Central memory CD8-positive, alpha-beta T cell (primary cell): ENCODE measurements around the gene PDILT.
"Not testable (repeated sequence)": the region's sequence is repeated elsewhere in the genome, so short reads cannot be mapped to it uniquely, and the experiment has no call there.

ENCODE experiments used
- ATAC-seq: fragments of 150-1000 bp; cut with Tn5 transposase; replicated peaks from 2 replicates; pipeline ENCODE4 v1.10.0; 2022; ENCODE audit warnings: mild to moderate bottlenecking, moderate FRiP score, moderate number of reproducible peaks; ENCODE audit not compliant: poor library complexity, severe bottlenecking; ENCODE audit errors: extremely low read depth
- DNase-seq, 2 donors: peaks; one replicate each; pipeline ENCODE4 v3.0.0; 2021; ENCODE audit warnings: low spot score in 2 of 2
- H3K27ac Mint-ChIP-seq: one replicate; pipeline ENCODE4 v1.8.0; 2022; ENCODE audit warnings: low read depth, mild to moderate bottlenecking, moderate library complexity, mixed read lengths
- H3K27me3 Mint-ChIP-seq: one replicate; pipeline ENCODE4 v1.8.0; 2022; ENCODE audit warnings: mixed read lengths
- H3K36me3 Mint-ChIP-seq: one replicate; pipeline ENCODE4 v1.8.0; 2022; ENCODE audit warnings: mild to moderate bottlenecking, moderate library complexity, mixed read lengths; ENCODE audit not compliant: insufficient read depth
- H3K4me1 Mint-ChIP-seq: one replicate; pipeline ENCODE4 v1.8.0; 2022; ENCODE audit warnings: mixed read lengths
- H3K4me3 Mint-ChIP-seq: one replicate; pipeline ENCODE4 v1.8.0; 2022; ENCODE audit warnings: mild to moderate bottlenecking, moderate library complexity, mixed read lengths
- H3K9me3 Mint-ChIP-seq: one replicate; pipeline ENCODE4 v1.8.0; 2022; ENCODE audit warnings: mixed read lengths

Gene PDILT

GRCh38 chr16:20313741-20314140 is 90.8 kb downstream of the PDILT start:
- Mint-ChIP-seq H3K36me3 (no peaks in the 10 kb centered on the region), H3K4me3 (no peak overlapping the region), H3K27ac (no peak overlapping the region), H3K27me3 (peaks cover 4% of the 10 kb centered on the region), H3K9me3 (peaks cover 5% of the 10 kb centered on the region), H3K4me1 (no peaks in the 10 kb centered on the region)
- ATAC-seq (no peak), DNase-seq (no peak)

- peaks cover 10% of the 10 kb centered on the region for H3K27me3 Mint-ChIP-seq
- DNase-seq, H3K27ac Mint-ChIP-seq, H3K9me3 Mint-ChIP-seq, H3K4me3 Mint-ChIP-seq, H3K4me1 Mint-ChIP-seq, H3K36me3 Mint-ChIP-seq, ATAC-seq: not testable (repeated sequence)
These were observed 91.9 kb downstream of the PDILT start for GRCh38 chr16:20312536-20313095.

- H3K4me1 Mint-ChIP-seq = no peaks in the 10 kb centered on the region
- no peak for ATAC-seq
- H3K9me3 Mint-ChIP-seq = peaks cover 10% of the 10 kb centered on the region
- peaks cover 10% of the 10 kb centered on the region for H3K27me3 Mint-ChIP-seq
- no peaks in the 10 kb centered on the region for H3K36me3 Mint-ChIP-seq
- no peak overlapping the region for H3K4me3 Mint-ChIP-seq
- no peak overlapping the region for H3K27ac Mint-ChIP-seq
- DNase-seq = no peak
These were observed 93.0 kb downstream of the PDILT start for GRCh38 chr16:20311548-20311947.

GRCh38 chr16:20310421-20311395 is 93.8 kb downstream of the PDILT start:
- Mint-ChIP-seq H3K27ac (no peak overlapping the region), H3K9me3 (peaks cover 10% of the 10 kb centered on the region), H3K4me1 (no peaks in the 10 kb centered on the region), H3K4me3 (no peak overlapping the region), H3K36me3 (no peaks in the 10 kb centered on the region), H3K27me3 (peaks cover 10% of the 10 kb centered on the region)
- DNase-seq = no peak
- ATAC-seq = no peak

GRCh38 chr16:20309786-20310185 is 94.8 kb downstream of the PDILT start:
- Mint-ChIP-seq H3K4me3 (no peak overlapping the region), H3K4me1 (no peaks in the 10 kb centered on the region), H3K36me3 (no peaks in the 10 kb centered on the region), H3K9me3 (peaks cover 10% of the 10 kb centered on the region), H3K27ac (no peak overlapping the region), H3K27me3 (peaks cover 10% of the 10 kb centered on the region)
- DNase-seq (no peak), ATAC-seq (no peak)
